A673 (cell line): ENCODE results near the gene REEP6.

ENCODE experiments used
- CTCF ChIP-seq: fragments of 300-800, 200-600 bp; sonication (generic); conservative IDR thresholded peaks from 2 replicates; pipeline ENCODE4 v1.5.1; 2017; ENCODE audit warnings: low read depth, mild to moderate bottlenecking, antibody characterized with exemption, low read length, moderate library complexity, mixed read lengths
- EZH2 ChIP-seq: fragments of 200-600 bp; sonication (generic); IDR thresholded peaks from 2 replicates; pipeline ENCODE4 v1.6.1; 2017; ENCODE audit warnings: borderline replicate concordance, low read depth, mild to moderate bottlenecking, mixed read lengths, antibody characterized with exemption, low read length; ENCODE audit not compliant: poor library complexity, severe bottlenecking

- no peak for TF ChIP-seq CTCF
- no peak for TF ChIP-seq EZH2
Observed at GRCh38 chr19:1469255-1470054, 21.5 kb upstream of the REEP6 start.
